ENCODE results near the gene ZNF583. TPM values are rescaled to one million over a fixed set of nuclear protein-coding genes. Genes with fewer than 3 reads are reported as not detected.

ZNF583 gene
- total RNA-seq, 1 experiment from 2014 or later, result 0.11 TPM

DNA sequence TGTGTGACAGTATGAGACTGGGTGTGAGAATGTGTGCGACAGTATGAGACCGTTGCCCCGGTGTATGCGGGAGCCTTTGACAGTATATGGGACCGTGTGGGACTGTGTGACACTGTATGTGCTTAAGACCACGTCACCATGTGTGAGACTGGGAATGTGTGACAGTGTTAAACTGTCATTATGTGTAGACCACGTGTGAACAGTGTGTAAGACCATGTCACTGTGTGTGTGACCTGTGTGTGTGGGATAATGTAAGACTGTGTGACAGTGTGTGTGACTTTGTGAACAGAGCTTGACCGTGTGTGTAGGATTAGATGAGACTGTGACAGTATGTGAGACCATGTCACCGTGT lies 549 bp downstream of the ZNF583 start:
- intact Hi-C loops (cut with micrococcal nuclease), result no loop called here
- Histone ChIP-seq H3F3A (ENCODE audit: low read length, unreplicated experiment) (no peaks in the 10 kb centered on the region), H3K27ac (ENCODE audit: low read length) (no peak overlapping the region), H3K79me2 (ENCODE audit: low read length) (no peaks in the 10 kb centered on the region), H3K4me1 (ENCODE audit: insufficient read depth, low read length) (no peaks in the 10 kb centered on the region), H3K9ac (ENCODE audit: low read length) (no peak overlapping the region), H3K36me3 (ENCODE audit: low read depth, low read length) (no peaks in the 10 kb centered on the region), H3K4me3 (ENCODE audit: low read length) (no peak overlapping the region), H3K9me2 (replicated peaks; ENCODE audit: low read length) (no peaks in the 10 kb centered on the region), H4K20me1 (ENCODE audit: low read length) (no peaks in the 10 kb centered on the region), H3K4me2 (ENCODE audit: low read length) (no peak overlapping the region), H3K9me3 (ENCODE audit: low read length) (peaks cover 74% of the 10 kb centered on the region), H3K27me3 (ENCODE audit: low read length) (no peaks in the 10 kb centered on the region), H2AFZ (ENCODE audit: low read length) (no peak overlapping the region)
- POLR2A ChIA-PET (ENCODE audit: unreplicated experiment), result no interaction called here
- TF ChIP-seq EZH2phosphoT487 (IDR thresholded peaks at IDR 0.05; ENCODE audit: borderline replicate concordance, low read length), result no peak
- TF ChIP-seq, protein P1, sequence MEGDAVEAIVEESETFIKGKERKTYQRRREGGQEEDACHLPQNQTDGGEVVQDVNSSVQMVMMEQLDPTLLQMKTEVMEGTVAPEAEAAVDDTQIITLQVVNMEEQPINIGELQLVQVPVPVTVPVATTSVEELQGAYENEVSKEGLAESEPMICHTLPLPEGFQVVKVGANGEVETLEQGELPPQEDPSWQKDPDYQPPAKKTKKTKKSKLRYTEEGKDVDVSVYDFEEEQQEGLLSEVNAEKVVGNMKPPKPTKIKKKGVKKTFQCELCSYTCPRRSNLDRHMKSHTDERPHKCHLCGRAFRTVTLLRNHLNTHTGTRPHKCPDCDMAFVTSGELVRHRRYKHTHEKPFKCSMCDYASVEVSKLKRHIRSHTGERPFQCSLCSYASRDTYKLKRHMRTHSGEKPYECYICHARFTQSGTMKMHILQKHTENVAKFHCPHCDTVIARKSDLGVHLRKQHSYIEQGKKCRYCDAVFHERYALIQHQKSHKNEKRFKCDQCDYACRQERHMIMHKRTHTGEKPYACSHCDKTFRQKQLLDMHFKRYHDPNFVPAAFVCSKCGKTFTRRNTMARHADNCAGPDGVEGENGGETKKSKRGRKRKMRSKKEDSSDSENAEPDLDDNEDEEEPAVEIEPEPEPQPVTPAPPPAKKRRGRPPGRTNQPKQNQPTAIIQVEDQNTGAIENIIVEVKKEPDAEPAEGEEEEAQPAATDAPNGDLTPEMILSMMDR (conservative IDR thresholded peaks at IDR 0.05; ENCODE audit: low read depth, low read length), result no peak
- TF ChIP-seq EZH2 (IDR thresholded peaks at IDR 0.05; ENCODE audit: low read length, unreplicated experiment), result no peak
- no TSS peak for BruUV-seq (replicated peaks)
- ATAC-seq (no peak), DNase-seq (no peak)
- CTCF ChIA-PET, result no interaction called here

DNA sequence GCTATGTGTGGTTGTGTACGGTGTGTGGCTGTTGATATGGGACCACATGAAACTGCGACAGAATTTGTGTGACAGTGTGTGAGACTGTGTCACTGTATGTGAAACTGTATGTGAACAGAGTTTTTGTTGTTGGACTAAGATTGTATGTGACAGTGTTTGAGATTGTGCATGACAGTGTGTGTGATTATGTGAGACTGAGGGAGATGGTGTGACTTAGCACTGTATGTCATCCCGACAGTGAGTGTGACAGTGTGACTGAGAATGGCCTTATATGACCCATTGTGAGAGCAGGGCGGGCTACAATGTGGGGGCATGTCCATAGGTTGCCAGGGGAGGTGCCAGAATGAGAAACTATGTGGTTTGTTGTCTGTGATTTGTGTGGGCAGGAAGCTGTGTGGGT lies 930 bp downstream of the ZNF583 start:
- Histone ChIP-seq H3K36me3 (ENCODE audit: low read depth, low read length) (no peaks in the 10 kb centered on the region), H2AFZ (ENCODE audit: low read length) (no peak overlapping the region), H3K9ac (ENCODE audit: low read length) (no peak overlapping the region), H3K4me1 (ENCODE audit: insufficient read depth, low read length) (no peaks in the 10 kb centered on the region), H3K27ac (ENCODE audit: low read length) (no peak overlapping the region), H3K79me2 (ENCODE audit: low read length) (no peaks in the 10 kb centered on the region), H3F3A (ENCODE audit: low read length, unreplicated experiment) (no peaks in the 10 kb centered on the region), H3K4me2 (ENCODE audit: low read length) (no peak overlapping the region), H3K27me3 (ENCODE audit: low read length) (no peaks in the 10 kb centered on the region), H4K20me1 (ENCODE audit: low read length) (no peaks in the 10 kb centered on the region), H3K9me3 (ENCODE audit: low read length) (peaks cover 72% of the 10 kb centered on the region), H3K4me3 (ENCODE audit: low read length) (no peak overlapping the region), H3K9me2 (replicated peaks; ENCODE audit: low read length) (no peaks in the 10 kb centered on the region)
- intact Hi-C loops (cut with micrococcal nuclease), result no loop called here
- DNase-seq, result no peak
- ChIA-PET POLR2A (ENCODE audit: unreplicated experiment) (no interaction called here), CTCF (no interaction called here)
- no peak for ATAC-seq
- TF ChIP-seq EZH2 (IDR thresholded peaks at IDR 0.05; ENCODE audit: low read length, unreplicated experiment) (no peak), EZH2phosphoT487 (IDR thresholded peaks at IDR 0.05; ENCODE audit: borderline replicate concordance, low read length) (no peak)
- TF ChIP-seq, protein P1 (conservative IDR thresholded peaks at IDR 0.05; ENCODE audit: low read depth, low read length), result no peak
- BruUV-seq (replicated peaks), result no TSS peak

DNA sequence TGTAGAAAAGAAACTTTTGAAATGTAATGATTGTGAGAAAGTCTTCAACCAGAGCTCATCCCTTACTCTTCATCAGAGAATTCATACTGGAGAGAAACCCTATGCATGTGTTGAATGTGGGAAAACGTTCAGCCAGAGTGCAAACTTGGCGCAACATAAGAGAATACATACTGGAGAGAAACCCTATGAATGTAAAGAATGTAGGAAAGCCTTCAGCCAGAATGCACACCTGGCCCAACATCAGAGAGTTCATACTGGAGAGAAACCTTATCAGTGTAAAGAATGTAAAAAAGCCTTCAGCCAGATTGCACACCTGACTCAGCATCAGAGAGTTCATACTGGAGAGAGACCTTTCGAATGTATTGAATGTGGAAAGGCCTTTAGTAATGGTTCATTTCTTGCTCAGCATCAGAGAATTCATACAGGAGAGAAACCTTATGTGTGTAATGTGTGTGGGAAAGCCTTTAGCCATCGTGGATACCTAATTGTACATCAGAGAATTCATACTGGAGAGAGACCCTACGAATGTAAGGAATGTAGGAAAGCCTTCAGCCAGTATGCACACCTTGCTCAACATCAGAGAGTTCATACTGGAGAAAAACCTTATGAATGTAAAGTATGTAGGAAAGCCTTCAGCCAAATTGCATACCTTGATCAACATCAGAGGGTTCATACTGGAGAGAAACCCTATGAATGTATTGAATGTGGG lies 19.3 kb downstream of the ZNF583 start:
- Histone ChIP-seq H4K20me1 (ENCODE audit: low read length) (no peaks in the 10 kb centered on the region), H3K27me3 (ENCODE audit: low read length) (no peaks in the 10 kb centered on the region), H3K4me3 (ENCODE audit: low read length) (no peak overlapping the region), H3K27ac (ENCODE audit: low read length) (no peak overlapping the region), H3K9ac (ENCODE audit: low read length) (no peak overlapping the region), H3K4me2 (ENCODE audit: low read length) (no peak overlapping the region), H3K9me3 (ENCODE audit: low read length) (peaks cover 89% of the 10 kb centered on the region), H3K79me2 (ENCODE audit: low read length) (no peaks in the 10 kb centered on the region), H3K4me1 (ENCODE audit: insufficient read depth, low read length) (no peaks in the 10 kb centered on the region), H2AFZ (ENCODE audit: low read length) (no peak overlapping the region), H3K9me2 (replicated peaks; ENCODE audit: low read length) (no peaks in the 10 kb centered on the region), H3K36me3 (ENCODE audit: low read depth, low read length) (0 out of 2 replicates have a peak, but pooled peaks cover 11% of the 10 kb centered on the region), H3F3A (ENCODE audit: low read length, unreplicated experiment) (no peaks in the 10 kb centered on the region)
- no peak for DNase-seq
- no TSS peak for BruUV-seq (replicated peaks)
- POLR2A ChIA-PET (ENCODE audit: unreplicated experiment), result no interaction called here
- CTCF ChIA-PET, result no interaction called here
- TF ChIP-seq, protein P1 (conservative IDR thresholded peaks at IDR 0.05; ENCODE audit: low read depth, low read length), result no peak
- TF ChIP-seq EZH2 (IDR thresholded peaks at IDR 0.05; ENCODE audit: low read length, unreplicated experiment) (no peak), EZH2phosphoT487 (IDR thresholded peaks at IDR 0.05; ENCODE audit: borderline replicate concordance, low read length) (no peak)
- no peak for ATAC-seq
- intact Hi-C loops (cut with micrococcal nuclease), result no loop called here

Data from PC-3 (cell line).